Stimulated activated memory B cell treated with anti-CD40 and anti-IgM and Interleukin-4, amounts not matched to agents 10 μg/mL and 1 μg/mL and 100 μg/mL, for 72 hours (primary cell): ENCODE measurements around the gene ETHE1.
"Not testable (repeated sequence)": the region's sequence is repeated elsewhere in the genome, so short reads cannot be mapped to it uniquely, and the experiment has no call there.

ENCODE experiments used
- ATAC-seq: fragments of 150-1000 bp; cut with Tn5 transposase; 2 replicates; pipeline ENCODE4 v1.10.0; 2021
- H3K27ac Mint-ChIP-seq: one replicate; pipeline ENCODE4 v1.8.0; 2022; ENCODE audit warnings: mild to moderate bottlenecking, mixed read lengths
- H3K27me3 Mint-ChIP-seq: one replicate; pipeline ENCODE4 v1.8.0; 2022; ENCODE audit warnings: mixed read lengths
- H3K36me3 Mint-ChIP-seq: one replicate; pipeline ENCODE4 v1.8.0; 2022; ENCODE audit warnings: mixed read lengths
- H3K4me1 Mint-ChIP-seq: one replicate; pipeline ENCODE4 v1.8.0; 2022; ENCODE audit warnings: mixed read lengths
- H3K4me3 Mint-ChIP-seq: one replicate; pipeline ENCODE4 v1.8.0; 2022; ENCODE audit warnings: mild to moderate bottlenecking, moderate library complexity, mixed read lengths
- H3K9me3 Mint-ChIP-seq: one replicate; pipeline ENCODE4 v1.8.0; 2022; ENCODE audit warnings: mixed read lengths

ETHE1 gene

DNA sequence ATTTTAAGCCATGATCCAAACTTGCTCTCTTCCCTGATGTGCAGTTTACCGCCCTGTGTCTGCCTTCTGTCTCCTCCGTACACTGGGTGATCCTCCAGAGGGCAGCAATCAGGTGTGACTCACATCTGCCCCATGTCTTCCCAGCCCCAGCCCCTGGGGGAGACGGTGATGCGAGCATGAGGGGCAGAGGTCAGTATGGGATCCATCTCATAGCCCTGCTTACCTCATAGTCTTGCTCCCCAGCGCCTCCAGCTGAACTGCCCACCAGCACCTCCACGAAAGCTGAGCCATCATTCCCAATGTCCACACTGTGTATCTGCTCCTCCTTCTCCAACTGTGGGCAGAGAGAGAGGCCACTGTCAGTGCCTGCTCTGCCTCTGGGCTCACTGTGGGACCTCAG lies 33.7 kb upstream of the ETHE1 start:
- Mint-ChIP-seq H3K4me1 (peaks cover 57% of the 10 kb centered on the region), H3K27ac (peak overlapping the region; percentile 82), H3K27me3 (no peaks in the 10 kb centered on the region), H3K36me3 (peaks cover 41% of the 10 kb centered on the region), H3K9me3 (no peaks in the 10 kb centered on the region), H3K4me3 (no peak overlapping the region)
- ATAC-seq: no peak

DNA sequence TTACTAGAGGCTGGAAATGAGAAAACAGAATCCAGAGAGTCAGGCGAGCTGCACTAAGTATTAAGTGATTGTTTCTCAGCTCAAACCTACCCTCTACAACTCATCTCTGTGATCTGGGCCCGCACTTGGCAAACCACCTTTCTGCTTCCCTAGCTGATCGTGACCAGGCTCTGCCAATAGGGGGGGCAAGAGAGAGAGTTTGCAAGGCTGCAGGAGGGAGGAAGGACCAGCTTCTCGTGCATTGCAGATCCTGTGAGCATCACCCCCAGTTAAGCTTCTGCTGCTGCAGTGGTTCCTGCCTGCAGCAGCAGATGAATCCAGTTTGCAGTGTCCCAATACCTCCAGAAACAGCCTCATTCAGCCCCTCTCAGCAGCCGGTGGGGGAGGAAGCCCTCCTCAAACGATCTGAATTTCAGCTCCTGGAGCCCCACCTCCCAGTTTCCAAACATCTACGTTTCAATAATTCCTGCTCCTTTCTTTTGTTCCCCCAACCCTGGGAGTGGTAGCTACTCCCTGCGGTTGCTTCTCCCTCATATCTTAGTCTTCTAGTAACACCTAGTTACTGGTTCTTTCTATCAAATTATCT lies 28.3 kb upstream of the ETHE1 start:
- peak; percentile 73 for ATAC-seq

DNA sequence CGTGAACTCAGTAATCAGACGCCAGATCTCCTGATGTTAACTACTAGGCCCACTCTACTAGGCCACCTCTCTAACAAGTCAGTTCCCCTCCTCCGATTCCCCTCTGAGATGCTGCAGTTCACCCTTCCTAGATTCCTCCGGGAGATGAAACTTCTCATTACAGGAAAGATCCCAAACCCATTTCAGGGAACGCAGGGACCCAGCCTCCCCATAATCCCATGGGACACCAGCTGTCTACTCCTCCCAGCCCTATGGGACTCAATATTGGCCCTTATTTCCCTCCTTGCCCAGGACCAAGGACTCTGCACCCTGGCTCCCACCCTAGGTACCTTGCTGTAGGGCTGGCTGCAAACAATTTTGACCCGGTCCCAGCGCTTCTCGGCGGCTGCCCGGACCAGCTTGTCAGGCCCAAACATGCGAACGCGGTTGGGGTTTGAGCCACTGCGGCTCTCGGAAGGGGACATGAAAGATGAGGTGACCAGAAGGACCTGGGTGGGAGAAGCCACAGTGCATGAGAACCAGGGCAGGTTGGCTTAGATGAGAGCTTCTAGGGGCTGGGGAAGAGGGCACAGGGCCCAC lies 27.4 kb upstream of the ETHE1 start:
- Mint-ChIP-seq H3K36me3 (peaks cover 64% of the 10 kb centered on the region), H3K27me3 (no peaks in the 10 kb centered on the region), H3K4me1 (peaks cover 11% of the 10 kb centered on the region), H3K27ac (no peak overlapping the region), H3K4me3 (no peak overlapping the region), H3K9me3 (no peaks in the 10 kb centered on the region)
- no peak for ATAC-seq

More for the DNA sequence above, 28.3 kb upstream of the ETHE1 start:
- H3K27ac Mint-ChIP-seq: no peak overlapping the region
- no peaks in the 10 kb centered on the region for H3K27me3 Mint-ChIP-seq
- H3K36me3 Mint-ChIP-seq: peaks cover 65% of the 10 kb centered on the region
- no peaks in the 10 kb centered on the region for H3K9me3 Mint-ChIP-seq
- peaks cover 18% of the 10 kb centered on the region for H3K4me1 Mint-ChIP-seq
- no peak overlapping the region for H3K4me3 Mint-ChIP-seq

GRCh38 chr19:43553656-43554055 lies 26.7 kb upstream of the ETHE1 start:
- Mint-ChIP-seq H3K4me3 (no peak overlapping the region), H3K9me3 (no peaks in the 10 kb centered on the region), H3K4me1 (peaks cover 11% of the 10 kb centered on the region), H3K27me3 (no peaks in the 10 kb centered on the region), H3K36me3 (peaks cover 62% of the 10 kb centered on the region), H3K27ac (no peak overlapping the region)
- no peak for ATAC-seq

DNA sequence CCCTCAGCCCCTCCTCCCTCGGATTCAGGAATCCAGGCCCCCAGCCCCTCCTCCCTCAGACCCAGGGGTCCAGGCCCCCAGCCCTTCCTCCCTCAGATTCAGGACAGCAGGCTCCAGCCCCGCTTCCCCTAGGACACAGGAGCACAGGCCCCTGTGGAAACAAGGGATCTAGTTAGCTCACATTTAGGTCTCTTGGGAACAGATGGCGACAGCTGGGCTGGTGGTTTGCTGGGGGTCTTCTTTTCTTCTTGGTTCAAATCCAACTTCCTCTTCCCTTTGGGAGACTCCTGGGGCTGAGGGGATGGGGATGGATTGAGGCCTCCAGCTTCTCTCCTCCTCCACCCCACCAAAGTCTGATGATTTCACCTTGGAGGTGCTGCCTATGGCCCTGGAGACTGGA lies 25.6 kb upstream of the ETHE1 start:
- no peaks in the 10 kb centered on the region for H3K27me3 Mint-ChIP-seq
- ATAC-seq: no peak
- peaks cover 58% of the 10 kb centered on the region for H3K36me3 Mint-ChIP-seq
- H3K9me3 Mint-ChIP-seq: no peaks in the 10 kb centered on the region
- peaks cover 11% of the 10 kb centered on the region for H3K4me1 Mint-ChIP-seq
- H3K27ac Mint-ChIP-seq: no peak overlapping the region
- no peak overlapping the region for H3K4me3 Mint-ChIP-seq

GRCh38 chr19:43552198-43552450 lies 25.1 kb upstream of the ETHE1 start:
- Mint-ChIP-seq H3K27me3 (no peaks in the 10 kb centered on the region), H3K4me3 (no peak overlapping the region), H3K4me1 (peaks cover 11% of the 10 kb centered on the region), H3K27ac (no peak overlapping the region), H3K9me3 (no peaks in the 10 kb centered on the region), H3K36me3 (peaks cover 55% of the 10 kb centered on the region)
- ATAC-seq: no peak

GRCh38 chr19:43551399-43552197 lies 24.6 kb upstream of the ETHE1 start:
- H3K36me3 Mint-ChIP-seq: peaks cover 55% of the 10 kb centered on the region
- no peak overlapping the region for H3K4me3 Mint-ChIP-seq
- no peaks in the 10 kb centered on the region for H3K9me3 Mint-ChIP-seq
- H3K27me3 Mint-ChIP-seq: no peaks in the 10 kb centered on the region
- ATAC-seq: no peak
- peaks cover 11% of the 10 kb centered on the region for H3K4me1 Mint-ChIP-seq
- no peak overlapping the region for H3K27ac Mint-ChIP-seq

GRCh38 chr19:43548706-43549105 lies 21.7 kb upstream of the ETHE1 start:
- no peaks in the 10 kb centered on the region for H3K4me1 Mint-ChIP-seq
- H3K9me3 Mint-ChIP-seq: no peaks in the 10 kb centered on the region
- no peak overlapping the region for H3K4me3 Mint-ChIP-seq
- H3K27ac Mint-ChIP-seq: no peak overlapping the region
- peaks cover 59% of the 10 kb centered on the region for H3K36me3 Mint-ChIP-seq
- H3K27me3 Mint-ChIP-seq: no peaks in the 10 kb centered on the region
- ATAC-seq: no peak

DNA sequence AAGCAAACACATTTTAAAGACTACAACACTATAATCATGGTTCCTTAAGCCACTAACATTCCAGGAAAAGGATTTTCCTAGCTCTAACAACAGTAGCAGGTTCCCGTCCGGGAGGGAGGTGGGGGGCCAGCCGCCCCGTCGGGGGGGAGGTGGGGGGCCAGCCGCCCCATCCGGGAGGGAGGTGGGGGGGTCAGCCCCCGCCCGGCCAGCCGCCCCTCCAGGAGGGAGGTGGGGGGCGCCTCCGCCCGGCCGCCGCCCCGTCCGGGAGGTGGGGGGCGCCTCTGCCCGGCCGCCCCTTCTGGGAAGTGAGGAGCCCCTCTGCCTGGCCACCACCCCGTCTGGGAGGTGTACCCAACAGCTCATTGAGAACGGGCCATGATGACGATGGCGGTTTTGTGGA lies 20.9 kb upstream of the ETHE1 start:
- H3K27ac Mint-ChIP-seq, ATAC-seq, H3K4me3 Mint-ChIP-seq, H3K9me3 Mint-ChIP-seq, H3K4me1 Mint-ChIP-seq, H3K27me3 Mint-ChIP-seq: not testable (repeated sequence)
- peaks cover 61% of the 10 kb centered on the region for H3K36me3 Mint-ChIP-seq

DNA sequence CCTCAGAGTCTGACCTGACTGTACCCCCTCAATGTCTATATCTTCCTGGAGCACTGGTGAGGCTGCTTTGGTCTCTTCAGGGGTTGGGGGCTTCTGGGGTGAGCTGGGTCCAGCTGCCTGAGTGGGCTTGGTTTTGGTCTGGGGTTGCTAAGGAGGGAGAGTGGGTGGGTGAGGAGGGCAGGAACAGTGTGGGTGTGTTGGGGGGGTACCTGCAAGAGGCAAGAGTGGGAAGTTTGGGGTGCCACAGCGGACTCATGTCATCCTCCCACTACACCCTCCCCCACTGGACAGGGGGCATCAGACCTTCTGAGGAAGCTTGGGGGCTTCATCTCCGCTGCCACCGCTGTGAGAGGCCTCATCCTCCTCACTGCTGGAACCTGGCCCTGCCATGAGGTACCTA lies 19.6 kb upstream of the ETHE1 start:
- Mint-ChIP-seq H3K27ac (no peak overlapping the region), H3K4me3 (no peak overlapping the region), H3K27me3 (no peaks in the 10 kb centered on the region), H3K36me3 (peaks cover 59% of the 10 kb centered on the region), H3K4me1 (no peaks in the 10 kb centered on the region), H3K9me3 (no peaks in the 10 kb centered on the region)
- ATAC-seq: no peak

- Mint-ChIP-seq H3K4me3 (no peak overlapping the region), H3K27me3 (no peaks in the 10 kb centered on the region), H3K27ac (peak overlapping the region; percentile 46), H3K4me1 (no peaks in the 10 kb centered on the region), H3K9me3 (no peaks in the 10 kb centered on the region), H3K36me3 (peaks cover 59% of the 10 kb centered on the region)
- no peak for ATAC-seq
These were observed 19.0 kb upstream of the ETHE1 start for GRCh38 chr19:43545981-43546380.

DNA sequence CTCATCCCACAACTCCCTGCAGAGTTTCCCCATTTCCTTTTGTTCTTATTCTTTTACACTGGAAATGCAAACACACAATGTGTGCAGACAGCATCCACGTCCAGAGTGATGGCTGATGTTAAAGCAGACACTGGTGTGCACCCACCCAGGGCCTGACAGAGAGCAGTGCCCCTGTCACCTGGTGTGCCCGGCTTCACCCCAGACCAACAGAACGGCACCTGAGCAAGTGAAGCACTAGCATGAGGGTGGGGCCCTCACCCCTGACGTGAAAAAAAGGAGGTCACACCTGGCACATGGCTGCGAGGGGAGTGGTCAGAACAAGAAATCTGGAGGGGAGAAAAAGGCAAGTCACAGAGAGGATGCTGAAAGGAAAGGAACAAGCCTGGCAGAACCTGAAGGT lies 18.3 kb upstream of the ETHE1 start:
- ATAC-seq: no peak
- no peaks in the 10 kb centered on the region for H3K9me3 Mint-ChIP-seq
- no peaks in the 10 kb centered on the region for H3K4me1 Mint-ChIP-seq
- H3K36me3 Mint-ChIP-seq: peaks cover 59% of the 10 kb centered on the region
- peak overlapping the region; percentile 46 for H3K27ac Mint-ChIP-seq
- H3K27me3 Mint-ChIP-seq: no peaks in the 10 kb centered on the region
- no peak overlapping the region for H3K4me3 Mint-ChIP-seq

- H3K27me3 Mint-ChIP-seq: no peaks in the 10 kb centered on the region
- no peak for ATAC-seq
- H3K36me3 Mint-ChIP-seq: peaks cover 63% of the 10 kb centered on the region
- H3K9me3 Mint-ChIP-seq: peaks cover 3% of the 10 kb centered on the region
- no peak overlapping the region for H3K27ac Mint-ChIP-seq
- no peak overlapping the region for H3K4me3 Mint-ChIP-seq
- H3K4me1 Mint-ChIP-seq: no peaks in the 10 kb centered on the region
These were observed 17.1 kb upstream of the ETHE1 start for GRCh38 chr19:43544077-43544476.

- ATAC-seq: no peak
These were observed 15.1 kb upstream of the ETHE1 start for GRCh38 chr19:43541920-43542650.

GRCh38 chr19:43540381-43540780 lies 13.4 kb upstream of the ETHE1 start:
- H3K27me3 Mint-ChIP-seq: no peaks in the 10 kb centered on the region
- peaks cover 3% of the 10 kb centered on the region for H3K4me1 Mint-ChIP-seq
- H3K9me3 Mint-ChIP-seq: peaks cover 10% of the 10 kb centered on the region
- H3K36me3 Mint-ChIP-seq: peaks cover 79% of the 10 kb centered on the region
- ATAC-seq: no peak
- no peak overlapping the region for H3K4me3 Mint-ChIP-seq
- H3K27ac Mint-ChIP-seq: no peak overlapping the region

More at GRCh38 chr19:43541920-43542650, 15.1 kb upstream of the ETHE1 start:
- Mint-ChIP-seq H3K4me1 (no peaks in the 10 kb centered on the region), H3K27me3 (no peaks in the 10 kb centered on the region), H3K4me3 (no peak overlapping the region), H3K9me3 (peaks cover 10% of the 10 kb centered on the region), H3K36me3 (peaks cover 81% of the 10 kb centered on the region), H3K27ac (no peak overlapping the region)
